Thymus (tissue), 11 donors: ENCODE data around the gene TUBAL3. TPM values are rescaled to one million over a fixed set of nuclear protein-coding genes. Genes with fewer than 3 reads are reported as not detected.

Experiments
- DNase-seq, 9 donors: peaks; one replicate each; pipeline ENCODE4 v3.0.0-alpha.2; 2013; ENCODE audit warnings: low spot score in 9 of 9, low read depth in 6 of 9, missing footprints in 1 of 9
- H3K27ac ChIP-seq, 2 donors: one replicate each; pipeline ENCODE4 v1.5.1; 2013; ENCODE audit warnings: control low read depth in 1 of 2, low read depth in 1 of 2, low read length in 1 of 2, mild to moderate bottlenecking in 1 of 2, moderate library complexity in 1 of 2
- H3K27me3 ChIP-seq, 2 donors: one replicate each; pipeline ENCODE4 v1.5.1; 2013; ENCODE audit warnings: low read length in 1 of 2; ENCODE audit not compliant: control insufficient read depth in 2 of 2, insufficient read depth in 1 of 2
- H3K36me3 ChIP-seq, 2 donors: one replicate each; pipeline ENCODE4 v1.5.1; 2013; ENCODE audit warnings: low read length in 1 of 2, mild to moderate bottlenecking in 1 of 2, moderate library complexity in 1 of 2; ENCODE audit not compliant: control insufficient read depth in 2 of 2, insufficient read depth in 2 of 2
- H3K4me1 ChIP-seq, 2 donors: one replicate each; pipeline ENCODE4 v1.5.1; 2013; ENCODE audit warnings: low read length in 2 of 2; ENCODE audit not compliant: control insufficient read depth in 2 of 2, insufficient read depth in 2 of 2
- H3K4me3 ChIP-seq, 2 donors: one replicate each; pipeline ENCODE4 v1.5.1; 2013; ENCODE audit warnings: low read length in 2 of 2, control low read depth in 1 of 2, mild to moderate bottlenecking in 1 of 2
- H3K9me3 ChIP-seq, 2 donors: one replicate each; pipeline ENCODE4 v1.5.1; 2013; ENCODE audit warnings: low read length in 1 of 2, mild to moderate bottlenecking in 1 of 2; ENCODE audit not compliant: control insufficient read depth in 2 of 2, insufficient read depth in 1 of 2
- WGBS: extraction: QIAGEN DNeasy Blood & Tissue Kit; methylation state at CpG from one replicate; pipeline ENCODE4 v1.1.7; 2013; 5-methylcytosine and 5-hydroxymethylcytosine counted together
- polyA plus RNA-seq: library from polyadenylated mRNA; stranded (reverse); fragments of 200-250 nt; gene quantifications from one replicate; pipeline ENCODE4 v1.2.3, GENCODE V29; 2013
- total RNA-seq: library from RNA; stranded (reverse); fragments of 120-200 nt; gene quantifications from one replicate; pipeline ENCODE4 v1.2.4, GENCODE V29; 2013
- donor health status: healthy.

The TUBAL3 gene
- total and polyA plus RNA-seq, 2 donors: 0.46 to 1.3 TPM

DNA sequence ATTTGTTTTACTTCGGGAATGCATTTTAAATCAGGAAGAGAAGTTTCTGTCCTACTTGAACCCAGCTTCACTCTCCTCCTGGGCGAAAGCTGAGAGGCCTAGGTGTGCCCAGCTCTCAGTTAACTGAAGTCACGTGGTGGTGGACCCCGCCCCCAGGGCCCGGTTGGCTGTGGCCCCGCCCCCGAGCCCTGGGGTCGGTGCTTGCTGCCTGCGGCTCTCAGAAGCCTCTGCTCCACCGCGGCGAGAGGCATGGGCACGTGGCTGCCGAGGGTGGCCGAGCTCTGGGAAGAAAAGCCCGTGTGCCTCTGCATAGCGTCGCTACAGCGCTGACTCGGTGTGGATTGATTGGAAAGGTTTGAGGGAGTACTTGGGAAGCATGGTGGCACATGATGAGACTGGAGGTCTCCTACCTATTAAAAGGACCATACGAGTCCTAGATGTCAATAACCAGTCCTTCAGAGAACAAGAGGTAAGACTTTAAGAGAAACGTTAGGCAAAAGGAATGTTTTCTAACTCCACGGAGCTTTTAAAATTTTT, 41.8 kb upstream of the TUBAL3 start:
- Histone ChIP-seq H3K36me3 (no peaks in the 10 kb centered on the region), H3K9me3 (no peaks in the 10 kb centered on the region), H3K4me3 (peak overlapping the region; percentile 29 to 40), H3K27me3 (no peaks in the 10 kb centered on the region), H3K27ac (peak overlapping the region; percentile 19 to 45), H3K4me1 (peaks cover 6 to 7% of the 10 kb centered on the region in 2 donors)
- WGBS: 4% methylated on average over 23 of the region's 23 CpGs
- peak; percentile 57 to 91 (median 82) for DNase-seq

DNA sequence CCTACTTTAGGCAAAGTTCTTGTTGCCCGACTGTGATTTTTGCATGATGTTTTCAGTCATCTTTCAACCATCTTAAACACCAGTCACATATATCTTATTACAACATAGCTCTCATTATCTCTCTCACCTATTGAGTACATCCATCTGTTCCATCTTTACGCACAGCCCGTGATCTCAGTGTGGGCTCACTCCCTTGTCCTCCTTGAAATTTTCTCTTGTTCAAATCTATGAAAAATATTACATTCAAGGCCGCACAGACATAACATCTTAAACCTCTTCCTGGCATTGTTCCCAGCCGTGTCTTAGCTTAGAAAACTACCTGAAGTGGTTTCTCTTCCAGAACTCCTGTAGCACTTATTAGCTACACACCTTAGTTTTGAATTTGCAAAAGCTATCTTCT, 40.4 kb upstream of the TUBAL3 start:
- H3K27ac ChIP-seq: no peak overlapping the region
- no peak for DNase-seq
- H3K36me3 ChIP-seq: no peaks in the 10 kb centered on the region
- peaks cover 6 to 7% of the 10 kb centered on the region in 2 donors for H3K4me1 ChIP-seq
- no peaks in the 10 kb centered on the region for H3K27me3 ChIP-seq
- no peak overlapping the region for H3K4me3 ChIP-seq
- 96% methylated on average over 5 of the region's 5 CpGs for WGBS
- no peaks in the 10 kb centered on the region for H3K9me3 ChIP-seq

- Histone ChIP-seq H3K36me3 (peaks cover 0 to 5% of the 10 kb centered on the region in 2 donors), H3K4me3 (no peak overlapping the region), H3K4me1 (peaks cover 6 to 7% of the 10 kb centered on the region in 2 donors), H3K9me3 (no peaks in the 10 kb centered on the region), H3K27me3 (no peaks in the 10 kb centered on the region), H3K27ac (no peak overlapping the region)
- no peak for DNase-seq
- 96% methylated on average over 1 of the region's 1 CpG for WGBS
Observed at GRCh38 chr10:5443429-5443828, 38.8 kb upstream of the TUBAL3 start.

- DNase-seq: no peak
- no peaks in the 10 kb centered on the region for H3K27me3 ChIP-seq
- WGBS: 97% methylated on average over 1 of the region's 1 CpG
- peaks cover 0 to 5% of the 10 kb centered on the region in 2 donors for H3K36me3 ChIP-seq
- no peak overlapping the region for H3K4me3 ChIP-seq
- peaks cover 6 to 7% of the 10 kb centered on the region in 2 donors for H3K4me1 ChIP-seq
- H3K9me3 ChIP-seq: no peaks in the 10 kb centered on the region
- no peak overlapping the region for H3K27ac ChIP-seq
Observed at GRCh38 chr10:5442990-5443370, 38.4 kb upstream of the TUBAL3 start.

GRCh38 chr10:5442065-5442989, 37.7 kb upstream of the TUBAL3 start:
- H3K36me3 ChIP-seq: peaks cover 0 to 5% of the 10 kb centered on the region in 2 donors
- peak in 7 of 9 donors; percentile 33 to 80 (median 61) for DNase-seq
- peaks cover 4 to 7% of the 10 kb centered on the region in 2 donors for H3K4me1 ChIP-seq
- H3K4me3 ChIP-seq: no peak overlapping the region
- WGBS: 76% methylated on average over 9 of the region's 9 CpGs
- no peak overlapping the region for H3K27ac ChIP-seq
- no peaks in the 10 kb centered on the region for H3K27me3 ChIP-seq
- H3K9me3 ChIP-seq: no peaks in the 10 kb centered on the region

DNA sequence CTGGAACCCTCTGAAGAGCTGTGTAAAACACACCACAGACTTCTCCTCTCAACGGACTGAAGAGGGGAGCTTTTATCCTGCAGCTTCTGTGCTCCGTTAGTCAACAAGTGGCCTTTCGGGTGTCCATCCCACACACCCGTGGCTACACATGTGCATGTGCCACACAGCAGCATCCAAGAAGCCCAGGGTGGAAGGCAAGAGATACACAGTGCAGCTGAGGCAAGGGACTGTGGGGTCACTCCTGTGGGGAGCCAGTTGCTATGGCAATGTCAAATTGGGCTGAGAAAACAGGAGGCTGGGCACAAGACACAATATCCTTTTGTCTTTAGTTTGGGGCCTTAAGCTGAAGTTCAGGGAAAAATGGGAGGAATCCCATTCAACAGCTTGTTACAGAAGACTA, 36.5 kb upstream of the TUBAL3 start:
- no peaks in the 10 kb centered on the region for H3K27me3 ChIP-seq
- H3K4me3 ChIP-seq: no peak overlapping the region
- WGBS: 98% methylated on average over 4 of the region's 4 CpGs
- no peak for DNase-seq
- peaks cover 0 to under 1% of the 10 kb centered on the region in 2 donors for H3K4me1 ChIP-seq
- H3K36me3 ChIP-seq: peaks cover 0 to 5% of the 10 kb centered on the region in 2 donors
- no peak overlapping the region for H3K27ac ChIP-seq
- H3K9me3 ChIP-seq: no peaks in the 10 kb centered on the region

DNA sequence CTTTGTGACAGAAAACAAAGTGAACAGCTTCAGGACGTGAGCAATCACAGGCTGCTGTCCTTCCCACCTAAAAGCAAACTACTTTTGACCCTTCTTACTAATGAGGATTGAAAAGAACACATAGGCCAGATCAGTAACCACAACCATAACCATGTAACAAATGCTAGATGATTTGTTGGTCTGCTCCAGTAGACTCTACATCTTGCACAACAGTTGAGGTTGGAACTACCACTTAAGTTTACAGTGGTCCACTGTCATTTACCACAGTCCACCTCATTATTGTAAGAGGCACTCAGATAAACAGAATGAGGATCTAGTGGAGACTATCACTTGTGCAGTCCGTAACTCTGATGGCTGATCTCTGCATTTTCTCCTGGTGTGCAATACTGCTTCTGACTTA, 35.6 kb upstream of the TUBAL3 start:
- H3K9me3 ChIP-seq: no peaks in the 10 kb centered on the region
- H3K4me1 ChIP-seq: no peaks in the 10 kb centered on the region
- no peak overlapping the region for H3K27ac ChIP-seq
- 98% methylated on average over 2 of the region's 2 CpGs for WGBS
- H3K4me3 ChIP-seq: no peak overlapping the region
- peaks cover 0 to 5% of the 10 kb centered on the region in 2 donors for H3K36me3 ChIP-seq
- no peaks in the 10 kb centered on the region for H3K27me3 ChIP-seq
- no peak for DNase-seq

DNA sequence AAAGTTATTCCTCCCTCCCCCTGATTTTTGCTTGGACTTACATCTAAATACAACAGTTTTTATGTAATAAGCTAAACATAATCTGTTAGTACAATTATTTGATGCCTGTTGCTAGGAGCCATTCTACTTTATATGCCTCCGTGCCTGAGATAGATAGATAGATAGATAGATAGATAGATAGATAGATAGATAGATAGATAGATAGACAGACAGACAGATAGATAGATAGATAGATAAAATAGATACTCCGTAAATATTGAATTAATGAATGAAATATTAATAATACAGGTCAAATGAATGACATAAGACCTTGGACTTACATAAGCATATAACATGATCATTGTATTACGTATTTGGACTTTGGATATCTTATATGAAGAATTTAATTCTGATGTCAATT, 30.7 kb upstream of the TUBAL3 start:
- Histone ChIP-seq H3K4me3 (no peak overlapping the region), H3K4me1 (peaks cover 0 to 4% of the 10 kb centered on the region in 2 donors), H3K27me3 (no peaks in the 10 kb centered on the region), H3K9me3 (no peaks in the 10 kb centered on the region), H3K36me3 (peaks cover 3 to 5% of the 10 kb centered on the region in 2 donors), H3K27ac (no peak overlapping the region)
- WGBS: 99% methylated on average over 3 of the region's 3 CpGs
- DNase-seq: no peak

DNA sequence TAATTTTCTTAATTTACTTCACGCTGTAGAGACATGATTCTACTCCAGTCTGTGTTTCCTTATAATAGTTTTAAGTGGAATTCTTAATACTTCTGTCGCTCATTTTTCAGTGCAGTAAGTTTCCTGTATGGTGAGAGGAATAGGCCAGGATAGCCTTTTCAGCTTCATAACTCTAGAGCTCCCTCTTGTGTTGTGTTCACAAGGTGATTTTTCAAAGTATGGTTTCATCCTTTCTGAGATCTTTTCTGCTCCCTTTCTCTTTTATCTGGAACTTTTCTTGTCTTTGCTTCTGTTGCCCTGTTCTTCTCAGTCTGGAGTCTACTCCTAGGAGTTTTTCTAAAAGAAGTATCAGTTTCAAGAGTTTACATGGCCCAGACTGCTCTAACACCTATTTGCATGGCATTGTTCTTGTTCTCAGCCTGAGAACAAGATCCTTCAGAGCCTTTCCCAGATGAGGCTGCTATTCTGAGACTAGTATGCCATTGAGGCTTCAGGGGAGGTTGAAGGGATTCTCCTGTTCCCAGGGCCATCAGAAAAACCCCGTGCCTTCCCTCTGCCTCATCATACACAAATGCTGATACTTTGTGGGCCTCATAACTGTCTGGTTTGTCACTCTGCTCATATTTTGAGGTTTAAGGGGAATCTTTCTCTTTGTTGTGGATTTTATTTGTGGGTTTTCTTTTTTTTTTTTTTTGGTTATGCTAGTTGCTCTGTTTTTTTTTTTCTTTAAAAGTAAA, 29.6 kb upstream of the TUBAL3 start:
- peak in 2 of 9 donors; percentile 57 to 72 for DNase-seq
- Histone ChIP-seq H3K36me3 (peaks cover 0 to 3% of the 10 kb centered on the region in 2 donors), H3K27ac (no peak overlapping the region), H3K27me3 (no peaks in the 10 kb centered on the region), H3K9me3 (no peaks in the 10 kb centered on the region), H3K4me3 (no peak overlapping the region), H3K4me1 (peaks cover 0 to 4% of the 10 kb centered on the region in 2 donors)
- WGBS: 33% methylated on average over 3 of the region's 3 CpGs
